ENCODE results near the gene STRIP1. TPM values are rescaled to one million over a fixed set of nuclear protein-coding genes. Genes with fewer than 3 reads are reported as not detected.

Gene STRIP1
- total RNA-seq, 1 donor from 2014 or later = 77.3 TPM

DNA sequence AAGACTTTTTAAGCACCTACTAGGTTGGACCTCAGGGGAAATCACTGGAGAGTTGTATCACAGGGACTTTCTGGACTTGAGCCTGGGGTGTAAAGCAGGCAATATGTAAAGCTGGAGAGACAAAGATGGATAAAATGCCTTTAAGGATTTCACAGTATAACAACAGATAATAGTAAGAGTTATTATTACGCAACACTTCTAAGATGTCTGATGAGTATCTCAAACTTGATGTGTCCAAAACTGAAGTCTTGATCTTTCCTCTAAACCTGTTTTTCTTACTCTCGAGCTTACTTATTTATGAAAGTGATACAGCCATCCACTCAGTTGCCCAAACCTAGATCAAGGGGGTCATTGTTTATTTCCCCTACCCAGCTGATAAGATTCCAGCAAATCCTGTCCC is 2.1 kb upstream of the STRIP1 start:
- Mint-ChIP-seq H3K4me1 (peaks cover 43% of the 10 kb centered on the region), H3K9me3 (no peaks in the 10 kb centered on the region), H3K27ac (no peak overlapping the region), H3K36me3 (ENCODE audit: low read depth) (peaks cover 5% of the 10 kb centered on the region), H3K27me3 (no peaks in the 10 kb centered on the region), H3K4me3 (no peak overlapping the region)
- intact Hi-C loops (cut with micrococcal nuclease) = loop anchor here (5.0 to 10.0 kb wide), 2 partner anchors 540 to 1412 kb away; partner anchors contain the start of genes ATP5PB, CYB561D1 and WDR77
- ChIA-PET CTCF (interaction anchor here (0.8 to 1.9 kb wide), 2 partner anchors 28 to 255 kb away, joined by 3 to 5 read pairs; no protein-coding TSS in a partner anchor), POLR2A (interaction anchor here (0.9 kb wide), 1 partner anchor 114 kb away, joined by 3 read pairs; no protein-coding TSS in a partner anchor)
- no peak for DNase-seq
- TF ChIP-seq, protein P1, sequence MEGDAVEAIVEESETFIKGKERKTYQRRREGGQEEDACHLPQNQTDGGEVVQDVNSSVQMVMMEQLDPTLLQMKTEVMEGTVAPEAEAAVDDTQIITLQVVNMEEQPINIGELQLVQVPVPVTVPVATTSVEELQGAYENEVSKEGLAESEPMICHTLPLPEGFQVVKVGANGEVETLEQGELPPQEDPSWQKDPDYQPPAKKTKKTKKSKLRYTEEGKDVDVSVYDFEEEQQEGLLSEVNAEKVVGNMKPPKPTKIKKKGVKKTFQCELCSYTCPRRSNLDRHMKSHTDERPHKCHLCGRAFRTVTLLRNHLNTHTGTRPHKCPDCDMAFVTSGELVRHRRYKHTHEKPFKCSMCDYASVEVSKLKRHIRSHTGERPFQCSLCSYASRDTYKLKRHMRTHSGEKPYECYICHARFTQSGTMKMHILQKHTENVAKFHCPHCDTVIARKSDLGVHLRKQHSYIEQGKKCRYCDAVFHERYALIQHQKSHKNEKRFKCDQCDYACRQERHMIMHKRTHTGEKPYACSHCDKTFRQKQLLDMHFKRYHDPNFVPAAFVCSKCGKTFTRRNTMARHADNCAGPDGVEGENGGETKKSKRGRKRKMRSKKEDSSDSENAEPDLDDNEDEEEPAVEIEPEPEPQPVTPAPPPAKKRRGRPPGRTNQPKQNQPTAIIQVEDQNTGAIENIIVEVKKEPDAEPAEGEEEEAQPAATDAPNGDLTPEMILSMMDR (IDR thresholded peaks at IDR 0.05) = no peak
- ATAC-seq (ENCODE audit: low read depth) = no peak

DNA sequence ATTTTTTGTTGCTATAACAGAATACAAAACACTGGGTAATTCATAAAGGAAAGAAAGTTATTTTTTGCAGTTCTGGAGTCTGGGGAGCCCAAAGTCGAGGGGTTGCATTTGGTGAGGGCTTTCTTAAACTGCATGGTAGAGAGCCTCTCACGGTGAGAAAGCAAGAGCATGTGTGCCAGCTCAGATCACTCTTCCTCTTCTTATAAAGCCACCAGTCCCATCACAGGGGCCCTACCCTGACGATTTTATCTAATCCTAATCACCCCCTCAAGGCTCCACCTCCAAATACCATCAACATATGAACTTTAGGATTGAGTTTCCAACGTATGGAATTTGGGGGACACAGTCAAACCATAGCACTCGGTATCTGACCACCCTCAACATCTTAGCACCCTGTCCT is 1.0 kb upstream of the STRIP1 start:
- H3K4me1 Mint-ChIP-seq = peaks cover 43% of the 10 kb centered on the region
- no peak for DNase-seq
- H3K36me3 Mint-ChIP-seq (ENCODE audit: low read depth) = peaks cover 14% of the 10 kb centered on the region
- no peak for ATAC-seq (ENCODE audit: low read depth)
- intact Hi-C loops (cut with micrococcal nuclease) = loop anchor here (5.0 to 10.0 kb wide), 2 partner anchors 541 to 1411 kb away; partner anchors contain the start of genes ATP5PB, CYB561D1 and WDR77
- TF ChIP-seq, protein P1 (IDR thresholded peaks at IDR 0.05) = no peak
- H3K27me3 Mint-ChIP-seq = no peaks in the 10 kb centered on the region
- peak overlapping the region; percentile 93 for H3K4me3 Mint-ChIP-seq
- peak overlapping the region; percentile 90 for H3K27ac Mint-ChIP-seq
- CTCF ChIA-PET = interaction anchor here (1.9 to 2.1 kb wide), 2 partner anchors 50 to 256 kb away, joined by 5 to 7 read pairs; no protein-coding TSS in a partner anchor
- no peaks in the 10 kb centered on the region for H3K9me3 Mint-ChIP-seq
- POLR2A ChIA-PET = interaction anchor here (2.9 kb wide), 1 partner anchor 49 kb away, joined by 24 read pairs; the partner anchor contains the start of gene AHCYL1

DNA sequence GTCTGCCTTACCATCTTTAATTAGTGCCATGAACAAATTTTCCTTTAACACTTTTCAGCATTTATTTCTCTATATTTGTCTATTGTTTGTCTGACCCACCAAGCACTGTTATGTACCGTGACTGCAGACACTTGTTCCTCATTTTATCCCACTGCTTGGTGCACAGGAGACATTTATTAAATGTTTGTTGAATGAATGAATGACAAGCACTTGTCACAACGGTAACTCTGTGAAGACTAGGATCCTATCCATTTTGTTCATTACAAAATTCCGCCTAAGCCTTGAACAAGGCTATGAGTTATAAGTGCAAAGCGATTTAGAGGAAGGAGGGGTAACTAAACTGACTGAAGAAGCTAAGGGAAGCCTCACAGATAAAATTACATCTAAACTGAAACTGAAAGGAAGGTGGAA is 379 bp upstream of the STRIP1 start:
- TF ChIP-seq, protein P1 (IDR thresholded peaks at IDR 0.05) = no peak
- H3K9me3 Mint-ChIP-seq = no peaks in the 10 kb centered on the region
- DNase-seq = no peak
- H3K36me3 Mint-ChIP-seq (ENCODE audit: low read depth) = peaks cover 20% of the 10 kb centered on the region
- peak overlapping the region; percentile 93 for H3K4me3 Mint-ChIP-seq
- no peak for ATAC-seq (ENCODE audit: low read depth)
- intact Hi-C loops (cut with micrococcal nuclease) = loop anchor here (1.0 to 10.0 kb wide), 11 partner anchors 23 to 1411 kb away; partner anchors contain the start of genes AHCYL1, ATP5PB, CYB561D1 and GNAI3
- H3K27ac Mint-ChIP-seq = peak overlapping the region; percentile 90
- no peaks in the 10 kb centered on the region for H3K27me3 Mint-ChIP-seq
- peaks cover 43% of the 10 kb centered on the region for H3K4me1 Mint-ChIP-seq
- ChIA-PET CTCF (interaction anchor here (0.9 to 3.5 kb wide), 9 partner anchors 18 to 426 kb away, joined by 3 to 12 read pairs (median 5); partner anchors contain the start of gene AHCYL1), POLR2A (interaction anchor here (0.7 to 2.9 kb wide), 28 partner anchors 11 to 944 kb away, joined by 3 to 24 read pairs (median 4); partner anchors contain the start of genes AHCYL1, ATXN7L2, CD53 and GNAI3)

DNA sequence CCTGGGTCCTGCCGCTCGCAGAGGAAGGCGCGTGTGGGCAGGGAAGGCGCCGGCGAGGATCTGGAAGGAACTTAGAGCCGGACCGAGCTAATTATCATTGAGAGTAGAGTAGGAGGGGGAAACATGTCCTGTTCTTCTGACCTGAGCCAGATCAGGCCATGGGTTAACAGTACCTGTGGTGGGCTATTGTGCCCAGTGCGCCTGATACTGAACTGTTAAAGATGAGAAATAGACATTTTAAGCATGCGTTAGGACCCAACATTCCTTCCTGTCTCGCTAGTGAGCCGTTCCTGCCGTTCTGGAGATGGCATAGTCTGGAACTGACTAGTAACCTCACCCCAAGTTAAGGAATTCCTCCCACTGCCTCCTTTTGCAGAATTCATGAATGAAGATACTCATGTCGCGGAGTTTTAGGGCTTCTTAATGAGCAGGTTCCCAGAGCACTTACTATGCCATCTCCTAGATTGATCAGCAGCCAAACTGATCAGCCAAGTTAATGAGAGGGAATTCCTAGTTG is 870 bp downstream of the STRIP1 start:
- no peaks in the 10 kb centered on the region for H3K27me3 Mint-ChIP-seq
- H3K27ac Mint-ChIP-seq = peak overlapping the region; percentile 63
- TF ChIP-seq, protein P1 (IDR thresholded peaks at IDR 0.05) = no peak
- peaks cover 40% of the 10 kb centered on the region for H3K4me1 Mint-ChIP-seq
- no peaks in the 10 kb centered on the region for H3K9me3 Mint-ChIP-seq
- H3K4me3 Mint-ChIP-seq = peak overlapping the region; percentile 93
- intact Hi-C loops (cut with micrococcal nuclease) = loop anchor here (2.0 to 10.0 kb wide), 2 partner anchors 372 to 1410 kb away; partner anchors contain the start of genes ATP5PB, LAMTOR5 and WDR77
- DNase-seq = no peak
- H3K36me3 Mint-ChIP-seq (ENCODE audit: low read depth) = peaks cover 30% of the 10 kb centered on the region
- ATAC-seq (ENCODE audit: low read depth) = no peak
- ChIA-PET CTCF (interaction anchor here (1.1 to 3.5 kb wide), 8 partner anchors 17 to 395 kb away, joined by 4 to 12 read pairs (median 7); partner anchors contain the start of gene AHCYL1), POLR2A (interaction anchor here (0.6 to 2.9 kb wide), 24 partner anchors 18 to 1342 kb away, joined by 3 to 24 read pairs (median 4); partner anchors contain the start of genes AHCYL1, AMPD2, ATXN7L2 and CD53)

DNA sequence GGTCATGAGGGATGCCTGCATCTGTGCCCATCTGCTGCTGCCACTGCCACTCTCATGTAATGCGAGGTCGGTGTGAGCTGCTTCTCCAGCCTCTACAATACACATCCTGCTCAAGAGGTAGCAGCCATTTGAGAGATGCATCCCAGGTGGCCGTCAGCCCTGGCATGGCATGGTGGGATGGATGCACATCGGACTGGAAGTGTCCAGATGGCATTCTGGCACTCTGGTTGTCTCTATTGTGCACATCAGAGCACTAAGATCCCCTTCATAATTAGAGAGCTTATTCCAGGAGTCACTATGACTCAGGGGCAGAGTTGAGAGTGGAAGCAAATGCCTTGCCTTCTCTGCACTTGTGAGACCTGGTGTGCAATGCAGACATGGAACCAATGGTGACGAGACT is 3.8 kb downstream of the STRIP1 start:
- Mint-ChIP-seq H3K27me3 (no peaks in the 10 kb centered on the region), H3K4me1 (peaks cover 28% of the 10 kb centered on the region), H3K27ac (no peak overlapping the region), H3K4me3 (no peak overlapping the region), H3K9me3 (no peaks in the 10 kb centered on the region), H3K36me3 (ENCODE audit: low read depth) (peaks cover 60% of the 10 kb centered on the region)
- no peak for DNase-seq
- TF ChIP-seq, protein P1 (IDR thresholded peaks at IDR 0.05) = no peak
- ChIA-PET CTCF (interaction anchor here (0.5 to 1.6 kb wide), 2 partner anchors 14 to 32 kb away, joined by 3 read pairs; no protein-coding TSS in a partner anchor), POLR2A (no interaction called here)
- ATAC-seq (ENCODE audit: low read depth) = no peak
- intact Hi-C loops (cut with micrococcal nuclease) = loop anchor here (10.0 kb wide), 1 partner anchor 1407 kb away; the partner anchor contains the start of genes ATP5PB and WDR77

Data from activated B cell treated with CpG ODN at 0.5 μM for 24 hours (primary cell).